K562 (cell line): Measurements from ENCODE around the gene SIDT1. TPM values are rescaled to one million over a fixed set of nuclear protein-coding genes. Genes with fewer than 3 reads are reported as not detected.

Source experiments
- CHD7 ChIP-seq: fragments of 200-600 bp; sonication (generic); IDR thresholded peaks from one replicate; pipeline ENCODE4 v1.6.1; 2012; ENCODE audit warnings: mild to moderate bottlenecking, low read depth, low read length, inconsistent platforms
- polyA plus RNA-seq, 8 experiments: library from polyadenylated mRNA; depleted of rRNA in 4 of 8; stranded (reverse) in 5 of 8; unstranded in 3 of 8; fragments of >200 nt; fragmentation: Nextera tagmentation in 2 of 8; fragmentation: Illumina TruSeq in 1 of 8; extraction: Ambion mirVana in 2 of 8; extraction: Trizol in 1 of 8; gene quantifications; 2 replicates each; pipeline versions ENCODE4 v1.2.1 to v1.2.3, GENCODE V29; 2011 to 2014; ENCODE audit warnings: inconsistent platforms in 1 of 8, missing spikeins in 1 of 8
- total RNA-seq, 7 experiments: library from RNA; depleted of rRNA in 6 of 7; stranded (reverse); fragments of >200 nt in 6 of 7; fragmentation: Illumina TruSeq in 2 of 7; extraction: Trizol in 2 of 7; gene quantifications; 2 replicates each; pipeline versions ENCODE4 v1.2.1 to v1.2.3, GENCODE V29; 2011 to 2021; ENCODE audit warnings: low replicate concordance in 1 of 7

Gene SIDT1
- total and polyA plus RNA-seq, 9 of the 15 experiments (the other 6 are each of a cell fraction or from before 2014, with no cell fraction given) = not detected

GRCh38 chr3:113607219-113607596, 74.9 kb downstream of the SIDT1 start (continued):
- TF ChIP-seq CHD7 = no peak
